OCI-LY7 (cell line): ENCODE measurements around the gene IQCE. TPM values are rescaled to one million over a fixed set of nuclear protein-coding genes. Genes with fewer than 3 reads are reported as not detected.

Experiments
- BruUV-seq: library from RNA; stranded (reverse); fragments of 400-500 nt; replicated peaks from 2 replicates; lab custom pipeline; 2021; lab: Mats Ljungman, UMichigan
- CTCF ChIA-PET: fragments of 300-600 bp; sonication (Branson Sonifier 250); formaldehyde crosslinking; loops from one replicate; lab custom pipeline; 2022; ENCODE audit warnings: antibody characterized with exemption; ENCODE audit not compliant: unreplicated experiment; lab: Charles Lee
- POLR2A ChIA-PET: fragments of 300-600 bp; sonication (Branson Sonifier 250); formaldehyde crosslinking; loops from one replicate; lab custom pipeline; 2022; ENCODE audit warnings: antibody characterized with exemption; lab: Charles Lee
- DNase-seq: peaks from one replicate; pipeline ENCODE4 v3.0.0-alpha.2; 2015; ENCODE audit warnings: low spot score
- H2AFZ ChIP-seq: fragments of 200-600 bp; sonication (generic), shearing (Covaris generic); 2 replicates; pipeline ENCODE4 v1.6.1; 2014; ENCODE audit warnings: mild to moderate bottlenecking, antibody characterized with exemption, low read length, moderate library complexity
- H3K27ac ChIP-seq: fragments of 200-600 bp; sonication (generic); 2 replicates; pipeline ENCODE4 v1.5.1; 2014; ENCODE audit warnings: mixed run types, low read depth, mild to moderate bottlenecking, moderate library complexity, low read length, inconsistent platforms; ENCODE audit not compliant: poor library complexity, severe bottlenecking
- H3K36me3 ChIP-seq: fragments of 200-600 bp; sonication (generic); 2 replicates; pipeline ENCODE4 v1.6.1; 2014; ENCODE audit warnings: mild to moderate bottlenecking, antibody characterized with exemption, low read length, moderate library complexity, mixed read lengths; ENCODE audit not compliant: insufficient read depth
- H3K4me1 ChIP-seq: fragments of 200-600 bp; sonication (generic); 2 replicates; pipeline ENCODE4 v1.5.1; 2014; ENCODE audit warnings: mild to moderate bottlenecking, low read length; ENCODE audit not compliant: insufficient read depth, poor library complexity, severe bottlenecking
- H3K4me2 ChIP-seq: fragments of 200-600 bp; sonication (generic); 2 replicates; pipeline ENCODE4 v1.6.1; 2014; ENCODE audit warnings: mild to moderate bottlenecking, low read length
- H3K4me3 ChIP-seq: fragments of 200-600 bp; sonication (generic); 2 replicates; pipeline ENCODE4 v1.5.1; 2014; ENCODE audit warnings: mild to moderate bottlenecking, low read depth, low read length; ENCODE audit not compliant: poor library complexity, severe bottlenecking
- H3K79me2 ChIP-seq: fragments of 200-600 bp; sonication (generic); 2 replicates; pipeline ENCODE4 v1.6.1; 2016; ENCODE audit warnings: low read depth, mild to moderate bottlenecking, low read length, moderate library complexity, mixed read lengths; ENCODE audit not compliant: insufficient read depth
- H3K9me2 ChIP-seq: fragments of 200-600 bp; sonication (generic); 2 replicates; pipeline ENCODE4 v1.6.1; 2016; ENCODE audit warnings: mild to moderate bottlenecking, low read length, mixed read lengths; ENCODE audit not compliant: insufficient read depth
- H3K9me3 ChIP-seq: fragments of 200-600 bp; sonication (generic); 2 replicates; pipeline ENCODE4 v1.6.1; 2014; ENCODE audit warnings: mild to moderate bottlenecking, mixed run types, low read length, mixed read lengths
- H4K20me1 ChIP-seq: fragments of 200-600 bp; sonication (generic); 2 replicates; pipeline ENCODE4 v1.6.1; 2014; ENCODE audit warnings: mild to moderate bottlenecking, antibody characterized with exemption, low read length, moderate library complexity, mixed read lengths; ENCODE audit not compliant: insufficient read depth
- EZH2phosphoT487 ChIP-seq: fragments of 200-600 bp; sonication (generic); IDR thresholded peaks from 2 replicates; pipeline ENCODE4 v1.6.1; 2018; ENCODE audit warnings: low read depth, borderline replicate concordance, mild to moderate bottlenecking, mixed run types, antibody characterized with exemption, low read length, moderate library complexity, mixed read lengths
- intact Hi-C: fragments of 100-400 bp; cut with micrococcal nuclease; formaldehyde crosslinking; loops from one replicate; pipeline ENCODE4 v1.10.0; 2022; ENCODE audit not compliant: unreplicated experiment
- total RNA-seq, 2 experiments: library from RNA; depleted of rRNA in 1 of 2; stranded (reverse); fragments of >200 nt in 1 of 2; shearing (Covaris generic) in 1 of 2; gene quantifications; 2 replicates each; pipeline ENCODE4 v1.2.3, GENCODE V29; 2014 to 2022
- TF ChIP-seq, protein P1 (sequence below): fragments of 200-600 bp; sonication (generic); conservative IDR thresholded peaks from 2 replicates; pipeline ENCODE4 v1.5.1; 2014; ENCODE audit warnings: mild to moderate bottlenecking, antibody characterized with exemption, low read length, moderate library complexity, mixed read lengths

The IQCE gene
- total RNA-seq, 2 experiments from 2014 or later = 6.2 to 6.6 TPM

DNA sequence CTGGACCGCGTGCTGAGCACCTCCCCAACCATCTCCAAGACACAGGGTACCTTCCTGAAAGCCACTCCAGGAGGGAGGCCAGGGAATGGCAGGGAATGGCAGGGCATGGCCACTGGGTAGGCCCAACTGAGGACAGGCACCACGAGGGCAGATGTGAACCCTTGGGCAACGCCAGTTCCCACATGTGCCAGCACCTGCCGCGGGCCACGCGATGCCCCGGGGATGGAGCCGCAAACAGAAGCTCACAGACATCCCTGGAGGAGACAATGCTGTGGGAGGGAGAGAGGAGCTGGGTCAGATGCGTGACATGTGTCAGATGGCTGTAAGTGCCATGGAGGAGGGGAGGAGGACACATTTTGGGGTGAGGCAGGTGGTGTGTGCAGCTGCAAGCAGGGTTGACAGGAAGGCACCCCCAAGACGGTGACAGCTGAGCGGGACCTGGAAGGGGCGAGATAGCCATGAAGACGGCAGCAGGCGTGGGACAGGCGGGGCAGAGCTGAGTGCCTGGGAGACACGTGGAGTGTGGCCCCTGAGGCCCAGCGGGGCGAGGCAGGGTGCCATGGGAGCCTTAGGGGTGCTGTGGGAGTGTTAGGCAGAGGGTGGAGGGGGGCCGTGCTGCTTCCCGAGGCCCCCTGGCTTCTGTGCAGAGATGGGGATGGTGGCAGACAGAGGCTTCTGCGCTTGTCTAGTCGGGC is 27.7 kb downstream of the IQCE start:
- Histone ChIP-seq H3K9me2 (no peaks in the 10 kb centered on the region), H3K4me3 (no peak overlapping the region), H3K79me2 (no peaks in the 10 kb centered on the region), H3K36me3 (no peaks in the 10 kb centered on the region), H3K4me2 (no peak overlapping the region), H3K27ac (no peak overlapping the region), H4K20me1 (no peaks in the 10 kb centered on the region), H3K9me3 (no peaks in the 10 kb centered on the region), H2AFZ (no peak overlapping the region), H3K4me1 (no peaks in the 10 kb centered on the region)
- no TSS peak for BruUV-seq
- POLR2A ChIA-PET = no interaction called here
- TF ChIP-seq, protein P1, sequence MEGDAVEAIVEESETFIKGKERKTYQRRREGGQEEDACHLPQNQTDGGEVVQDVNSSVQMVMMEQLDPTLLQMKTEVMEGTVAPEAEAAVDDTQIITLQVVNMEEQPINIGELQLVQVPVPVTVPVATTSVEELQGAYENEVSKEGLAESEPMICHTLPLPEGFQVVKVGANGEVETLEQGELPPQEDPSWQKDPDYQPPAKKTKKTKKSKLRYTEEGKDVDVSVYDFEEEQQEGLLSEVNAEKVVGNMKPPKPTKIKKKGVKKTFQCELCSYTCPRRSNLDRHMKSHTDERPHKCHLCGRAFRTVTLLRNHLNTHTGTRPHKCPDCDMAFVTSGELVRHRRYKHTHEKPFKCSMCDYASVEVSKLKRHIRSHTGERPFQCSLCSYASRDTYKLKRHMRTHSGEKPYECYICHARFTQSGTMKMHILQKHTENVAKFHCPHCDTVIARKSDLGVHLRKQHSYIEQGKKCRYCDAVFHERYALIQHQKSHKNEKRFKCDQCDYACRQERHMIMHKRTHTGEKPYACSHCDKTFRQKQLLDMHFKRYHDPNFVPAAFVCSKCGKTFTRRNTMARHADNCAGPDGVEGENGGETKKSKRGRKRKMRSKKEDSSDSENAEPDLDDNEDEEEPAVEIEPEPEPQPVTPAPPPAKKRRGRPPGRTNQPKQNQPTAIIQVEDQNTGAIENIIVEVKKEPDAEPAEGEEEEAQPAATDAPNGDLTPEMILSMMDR = no peak
- no peak for TF ChIP-seq EZH2phosphoT487
- intact Hi-C loops = no loop called here
- CTCF ChIA-PET = interaction anchor here (0.6 kb wide), 2 partner anchors 8 to 23 kb away, joined by 4 read pairs; no protein-coding TSS in a partner anchor
- no peak for DNase-seq

DNA sequence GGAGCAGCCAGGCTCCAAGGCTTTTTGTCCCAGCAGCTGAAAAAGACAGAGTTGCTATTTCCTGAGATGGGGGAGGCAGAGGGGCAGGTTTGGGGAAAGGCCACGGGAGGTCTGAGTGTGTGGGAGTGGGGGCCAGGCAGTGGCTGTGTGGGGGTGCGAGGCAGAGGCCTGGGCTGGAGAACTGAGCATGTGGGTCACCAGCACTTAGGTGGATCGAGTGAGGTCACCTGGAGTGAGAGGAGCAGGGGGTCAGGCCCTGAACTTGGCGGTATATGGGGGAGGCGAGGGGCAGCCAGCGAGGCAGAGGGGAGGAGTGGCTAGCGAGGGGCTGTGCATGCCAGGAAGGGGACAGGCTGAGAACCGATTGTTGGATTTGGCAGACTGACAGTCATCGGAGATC is 28.4 kb downstream of the IQCE start:
- no peaks in the 10 kb centered on the region for H4K20me1 ChIP-seq
- no peaks in the 10 kb centered on the region for H3K79me2 ChIP-seq
- H3K27ac ChIP-seq = no peak overlapping the region
- ChIA-PET CTCF (no interaction called here), POLR2A (no interaction called here)
- H3K9me3 ChIP-seq = no peaks in the 10 kb centered on the region
- TF ChIP-seq, protein P1 = no peak
- no peaks in the 10 kb centered on the region for H3K9me2 ChIP-seq
- intact Hi-C loops = no loop called here
- BruUV-seq = no TSS peak
- H2AFZ ChIP-seq = no peak overlapping the region
- H3K4me2 ChIP-seq = no peak overlapping the region
- H3K4me1 ChIP-seq = no peaks in the 10 kb centered on the region
- H3K4me3 ChIP-seq = no peak overlapping the region
- no peaks in the 10 kb centered on the region for H3K36me3 ChIP-seq
- no peak for DNase-seq

DNA sequence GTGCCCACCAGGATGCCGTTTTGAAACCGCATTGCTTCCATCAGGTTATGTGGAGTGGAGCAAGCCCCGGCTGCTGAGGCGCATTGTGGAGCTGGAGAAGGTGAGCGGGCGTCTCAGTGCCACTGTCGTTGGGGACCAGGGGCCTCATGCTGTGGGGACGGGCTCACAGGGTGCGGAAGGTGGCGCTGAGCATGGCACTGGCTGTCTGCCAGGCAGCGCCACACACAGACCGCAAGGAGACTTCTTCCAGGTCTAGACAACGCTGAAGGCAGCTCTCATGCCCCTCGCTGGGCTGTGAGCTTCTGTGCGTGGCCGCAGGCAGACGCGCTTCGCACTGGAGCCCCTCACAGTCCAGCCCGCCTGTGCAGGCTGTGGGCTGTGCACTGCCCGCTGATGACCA is 29.0 kb downstream of the IQCE start:
- H3K4me1 ChIP-seq = no peaks in the 10 kb centered on the region
- no peaks in the 10 kb centered on the region for H3K79me2 ChIP-seq
- DNase-seq = no peak
- intact Hi-C loops = no loop called here
- no peaks in the 10 kb centered on the region for H3K36me3 ChIP-seq
- no peaks in the 10 kb centered on the region for H3K9me3 ChIP-seq
- ChIA-PET POLR2A (no interaction called here), CTCF (no interaction called here)
- H3K9me2 ChIP-seq = no peaks in the 10 kb centered on the region
- no peaks in the 10 kb centered on the region for H4K20me1 ChIP-seq
- no peak overlapping the region for H3K4me3 ChIP-seq
- H2AFZ ChIP-seq = no peak overlapping the region
- TF ChIP-seq, protein P1 = no peak
- no peak for TF ChIP-seq EZH2phosphoT487
- H3K27ac ChIP-seq = no peak overlapping the region
- no TSS peak for BruUV-seq
- H3K4me2 ChIP-seq = no peak overlapping the region
